GM12892 (cell line): ENCODE results near the gene ZBTB9.

Experiments
- POLR2A ChIP-seq: IDR thresholded peaks from 2 replicates; pipeline ENCODE4 v1.6.1; 2011; ENCODE audit warnings: low read depth, low read length, control low read depth
- POLR2AphosphoS5 ChIP-seq: IDR thresholded peaks from 2 replicates; pipeline ENCODE4 v1.6.1; 2011; ENCODE audit warnings: low read depth, low read length, control low read depth

DNA sequence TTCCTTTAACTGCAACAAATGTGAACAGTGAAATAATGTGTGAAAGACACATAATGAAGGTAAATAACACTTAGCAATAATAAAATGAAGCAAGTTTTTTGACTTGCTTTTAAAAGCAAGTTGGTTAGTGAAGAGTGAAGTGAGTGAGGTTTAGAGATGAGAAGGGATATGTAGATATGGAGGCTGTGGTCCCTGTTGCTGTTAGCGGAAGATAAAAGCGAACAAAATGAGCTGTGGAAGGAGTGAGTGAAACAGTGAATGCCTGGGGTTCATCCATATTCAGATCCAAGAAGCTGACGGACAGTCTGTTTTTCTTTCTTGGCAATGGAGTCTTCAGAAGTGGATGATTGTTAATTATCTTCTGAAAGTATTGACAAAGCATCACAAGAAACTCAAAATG is 23.5 kb downstream of the ZBTB9 start:
- no peak for TF ChIP-seq POLR2A
- TF ChIP-seq POLR2AphosphoS5: no peak
